EH (cell line): Measurements from ENCODE around the gene FIGLA.

Experiments
- DNase-seq: peaks from one replicate; pipeline ENCODE4 v3.0.0-alpha.2; 2015; ENCODE audit warnings: low read depth

FIGLA gene, protein sequence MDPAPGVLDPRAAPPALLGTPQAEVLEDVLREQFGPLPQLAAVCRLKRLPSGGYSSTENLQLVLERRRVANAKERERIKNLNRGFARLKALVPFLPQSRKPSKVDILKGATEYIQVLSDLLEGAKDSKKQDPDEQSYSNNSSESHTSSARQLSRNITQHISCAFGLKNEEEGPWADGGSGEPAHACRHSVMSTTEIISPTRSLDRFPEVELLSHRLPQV

GRCh38 chr2:70790136-70790828 lies at the start of gene FIGLA:
FIGLA (minus strand) TSS chr2:70790643; CDS start chr2:70790638, 5 bp downstream.
- no peak for DNase-seq

DNA sequence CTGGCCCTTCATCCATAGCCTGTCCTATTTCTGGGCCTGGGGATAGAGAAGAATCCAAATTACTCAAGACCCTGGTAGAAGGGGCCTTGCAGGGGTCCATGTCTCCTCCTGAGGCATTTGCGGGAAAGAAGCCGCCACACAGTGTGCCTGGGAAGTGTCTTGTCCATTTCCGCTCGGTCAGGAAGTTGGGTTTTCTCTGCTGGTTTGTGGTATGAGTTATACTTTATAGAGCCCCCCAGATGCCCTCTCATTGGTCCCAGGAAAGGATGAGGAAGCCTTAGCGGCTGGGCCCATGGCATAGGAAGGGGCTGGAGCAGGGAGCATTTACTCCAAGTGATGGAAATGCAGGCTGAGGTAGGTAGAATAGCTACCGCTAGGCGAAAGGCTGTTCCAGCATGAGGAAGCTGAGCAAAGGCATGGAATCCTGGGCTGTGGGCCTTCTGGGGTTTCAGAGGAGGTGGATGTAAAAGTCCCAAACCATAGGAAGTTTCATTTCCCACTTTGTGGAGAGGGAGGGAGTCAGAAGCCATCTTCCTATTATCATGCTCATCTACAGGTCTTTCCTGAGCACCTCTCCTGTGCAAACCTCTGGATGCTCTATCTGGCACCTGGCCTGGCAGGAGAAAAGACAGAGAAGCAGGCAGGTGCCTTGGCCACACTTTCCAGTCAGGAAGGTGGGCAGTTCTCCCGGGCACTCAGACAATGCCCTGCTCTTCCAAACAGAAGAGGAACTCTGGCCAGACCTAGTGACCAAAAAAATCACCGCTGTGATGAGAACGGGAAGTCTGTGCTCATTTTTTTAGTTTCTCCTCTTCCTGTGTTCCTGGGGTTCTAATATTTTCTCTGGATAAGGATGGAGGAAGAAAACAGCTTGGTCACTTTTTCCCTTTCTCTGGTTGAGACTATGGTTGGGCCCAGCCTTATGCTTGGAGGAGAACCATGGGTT lies 47.8 kb upstream of the FIGLA start:
- DNase-seq, result no peak

- no peak for DNase-seq
Measured at GRCh38 chr2:70835643-70836042, 45.2 kb upstream of the FIGLA start, which contains the start of gene CD207. CD207 (minus strand) TSS chr2:70835816; CDS start chr2:70835776, 40 bp downstream.

GRCh38 chr2:70834881-70835280 lies 44.4 kb upstream of the FIGLA start:
- DNase-seq, result no peak

- no peak for DNase-seq
Measured at GRCh38 chr2:70834106-70834505, 43.7 kb upstream of the FIGLA start.

GRCh38 chr2:70833246-70833645 lies 42.8 kb upstream of the FIGLA start:
- DNase-seq, result no peak

DNA sequence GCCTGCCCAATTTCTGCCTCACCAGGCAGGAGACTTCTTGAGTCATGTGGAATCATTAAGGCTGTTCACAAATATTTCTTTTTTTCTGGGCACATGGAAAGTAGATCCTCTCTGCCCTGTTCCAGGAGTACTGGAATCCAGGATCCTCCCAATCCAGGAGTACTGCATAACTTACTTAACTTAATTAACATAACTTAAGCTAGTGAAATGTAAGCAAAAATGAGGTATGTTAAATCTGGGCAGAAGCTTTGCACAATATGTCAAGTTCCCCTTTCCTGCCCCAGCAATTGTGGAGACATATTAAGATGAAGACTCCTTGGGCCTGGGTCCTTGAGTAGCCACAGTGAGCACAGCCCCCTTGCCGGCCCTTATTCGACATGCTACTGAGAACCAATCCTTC lies 41.9 kb upstream of the FIGLA start:
- no peak for DNase-seq

DNA sequence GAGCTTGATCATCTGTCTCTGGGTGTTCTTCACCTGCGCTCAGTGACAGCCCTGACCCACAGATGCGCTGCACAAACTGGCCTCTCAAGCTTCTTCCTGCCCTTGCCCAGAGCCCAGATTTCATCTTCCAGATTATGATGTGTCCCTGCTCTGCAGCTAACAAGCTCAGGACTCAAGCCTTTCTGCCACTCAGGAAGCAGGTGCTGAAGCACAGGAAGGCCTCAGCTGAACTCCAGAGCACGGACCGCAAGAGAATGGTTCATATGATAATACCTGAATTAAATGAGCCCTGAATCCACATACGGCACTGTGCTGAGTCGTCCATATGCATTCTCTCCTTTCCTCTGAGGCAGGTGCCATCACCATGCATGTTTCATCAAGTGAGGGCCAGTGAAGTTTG lies 41.4 kb upstream of the FIGLA start:
- DNase-seq, result no peak

- DNase-seq, result no peak
Measured at GRCh38 chr2:70830366-70830765, 39.9 kb upstream of the FIGLA start.

- DNase-seq, result no peak
Measured at GRCh38 chr2:70829916-70830315, 39.5 kb upstream of the FIGLA start.

DNA sequence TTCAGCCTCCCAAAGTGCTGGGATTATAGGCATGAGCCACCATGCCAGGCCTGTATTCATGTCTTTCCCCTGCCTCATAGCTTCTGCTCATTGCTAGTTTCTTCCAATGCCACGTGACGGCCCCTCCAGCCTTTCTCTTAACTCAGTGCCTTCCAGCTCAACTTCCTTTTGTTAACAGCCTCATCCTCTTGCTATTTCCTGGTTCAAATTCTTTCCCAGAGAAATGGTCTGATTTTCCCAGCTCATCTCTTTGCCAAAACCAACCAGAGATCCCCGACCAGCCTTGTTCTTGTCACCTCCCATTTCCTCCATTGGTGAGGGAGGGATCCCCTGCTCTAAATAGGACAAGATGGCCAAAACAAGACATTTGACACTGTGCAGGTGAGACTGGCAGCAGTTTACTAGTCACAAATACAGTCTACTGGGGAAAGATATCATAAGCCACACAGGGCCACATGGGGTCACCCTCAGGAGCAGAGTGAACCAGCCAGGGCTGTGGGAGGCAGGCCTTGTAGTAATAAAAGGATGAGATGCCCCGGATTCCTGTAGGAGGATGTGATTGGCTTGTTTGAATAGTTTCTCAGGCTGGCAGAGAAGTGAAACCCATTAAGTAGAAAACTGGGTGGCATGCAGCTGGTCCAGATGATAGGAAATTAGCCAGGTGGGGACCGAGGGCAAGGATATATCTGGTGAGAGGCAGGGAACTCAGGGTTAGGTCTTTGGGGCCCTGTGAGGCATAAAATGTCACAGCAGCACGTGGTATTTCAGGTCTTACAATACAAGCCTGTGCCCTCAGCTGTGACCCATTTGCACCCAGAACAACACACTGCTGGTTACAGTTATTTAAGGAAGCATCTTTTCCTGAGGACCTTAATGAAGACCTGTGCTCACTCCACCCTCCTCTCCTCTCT lies 38.7 kb upstream of the FIGLA start:
- DNase-seq, result peak; percentile 93

DNA sequence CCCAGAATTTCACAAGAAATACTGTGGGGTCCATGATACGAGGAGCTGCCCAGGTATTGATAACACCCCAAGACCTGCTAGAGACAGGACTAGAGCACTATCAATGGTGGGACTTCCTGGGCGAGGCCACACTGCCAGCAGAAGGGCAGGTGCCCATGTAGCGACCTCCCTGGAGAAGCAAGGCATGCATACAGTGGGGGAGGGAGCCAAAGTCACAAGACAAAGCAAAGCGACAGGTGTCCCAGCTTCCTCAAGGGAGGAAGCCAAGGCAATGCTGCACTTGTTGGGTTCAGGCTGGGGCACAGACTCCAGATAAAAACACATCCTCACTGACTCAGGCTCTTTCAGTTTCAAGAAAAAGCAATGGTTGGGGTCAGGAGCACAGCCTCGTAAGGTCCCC lies 37.7 kb upstream of the FIGLA start:
- DNase-seq, result no peak

DNA sequence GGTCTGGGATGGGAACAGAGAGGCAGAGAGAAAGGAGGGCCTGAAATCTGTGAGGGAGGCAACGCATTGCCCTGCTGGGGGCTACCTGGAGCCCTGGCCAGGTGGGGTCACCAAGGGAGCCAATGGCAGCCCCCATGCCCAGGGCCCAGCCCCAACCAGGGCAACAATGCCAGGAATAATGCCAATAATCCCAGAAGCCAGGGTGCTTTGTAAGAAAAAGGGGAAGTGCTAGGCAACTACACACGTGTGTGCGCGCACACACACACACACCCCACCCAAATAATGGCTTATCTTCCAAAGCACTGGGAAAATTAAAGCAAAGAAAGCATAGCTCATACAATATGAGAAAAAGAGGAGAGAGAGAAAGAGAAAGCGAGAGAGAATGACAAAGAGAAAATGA lies 36.9 kb upstream of the FIGLA start:
- DNase-seq, result no peak

GRCh38 chr2:70826696-70827350 lies 36.4 kb upstream of the FIGLA start:
- DNase-seq, result peak; percentile 11

DNA sequence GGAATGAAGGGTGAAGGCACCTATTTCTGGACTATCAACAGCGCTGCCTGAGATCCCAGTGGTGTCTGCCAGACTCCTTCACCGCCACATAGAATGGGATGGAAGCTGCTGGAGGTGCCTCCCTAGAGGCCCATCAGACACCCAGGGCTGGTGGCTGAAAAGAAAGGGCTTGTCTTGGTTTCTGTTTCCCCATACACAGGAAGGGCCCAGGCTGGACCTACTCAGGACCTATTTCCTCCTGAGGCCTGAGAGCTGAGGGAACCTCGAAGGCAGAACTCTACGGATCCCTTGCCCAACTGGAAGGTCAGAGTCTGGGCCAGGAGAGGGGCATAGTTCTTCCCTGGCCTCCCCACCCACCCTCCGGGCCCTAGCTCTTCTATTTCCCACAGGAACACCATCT lies 32.8 kb upstream of the FIGLA start:
- no peak for DNase-seq

DNA sequence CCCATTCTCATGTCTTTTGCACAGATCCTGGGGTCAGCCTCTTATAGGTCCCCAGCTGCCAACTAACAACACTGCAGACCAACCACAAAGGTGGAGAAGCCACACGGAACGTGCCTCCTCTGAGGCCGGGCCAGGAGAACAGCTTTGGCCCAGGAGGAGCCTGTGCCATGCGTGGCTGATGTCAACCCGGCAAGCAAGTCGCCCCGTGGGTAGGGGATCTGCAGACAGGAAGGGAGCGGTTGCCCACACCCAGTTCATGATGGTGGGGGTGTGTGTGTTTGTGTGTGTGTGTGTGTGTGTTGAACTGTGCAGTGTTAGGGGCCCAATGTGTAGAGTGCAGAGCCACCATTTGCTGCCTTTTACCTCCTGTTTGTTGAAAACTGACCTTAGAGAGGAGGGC lies 32.4 kb upstream of the FIGLA start:
- no peak for DNase-seq

- DNase-seq, result no peak
Measured at GRCh38 chr2:70820499-70820898, 30.1 kb upstream of the FIGLA start, which contains the start of gene CLEC4F. CLEC4F (minus strand) TSS chr2:70820599; CDS start chr2:70820523, 76 bp downstream.

- no peak for DNase-seq
Measured at GRCh38 chr2:70817284-70817954, 27.0 kb upstream of the FIGLA start.

GRCh38 chr2:70816726-70817125 lies 26.3 kb upstream of the FIGLA start:
- DNase-seq, result no peak
